HG03064 (cell line): ENCODE data around the gene TULP1.

ENCODE experiments used
- ATAC-seq: cut with Tn5 transposase; IDR thresholded peaks from one replicate; pipeline ENCODE4 v1.9.1; 2021; ENCODE audit warnings: low read depth; ENCODE audit not compliant: unreplicated experiment

Gene TULP1

DNA sequence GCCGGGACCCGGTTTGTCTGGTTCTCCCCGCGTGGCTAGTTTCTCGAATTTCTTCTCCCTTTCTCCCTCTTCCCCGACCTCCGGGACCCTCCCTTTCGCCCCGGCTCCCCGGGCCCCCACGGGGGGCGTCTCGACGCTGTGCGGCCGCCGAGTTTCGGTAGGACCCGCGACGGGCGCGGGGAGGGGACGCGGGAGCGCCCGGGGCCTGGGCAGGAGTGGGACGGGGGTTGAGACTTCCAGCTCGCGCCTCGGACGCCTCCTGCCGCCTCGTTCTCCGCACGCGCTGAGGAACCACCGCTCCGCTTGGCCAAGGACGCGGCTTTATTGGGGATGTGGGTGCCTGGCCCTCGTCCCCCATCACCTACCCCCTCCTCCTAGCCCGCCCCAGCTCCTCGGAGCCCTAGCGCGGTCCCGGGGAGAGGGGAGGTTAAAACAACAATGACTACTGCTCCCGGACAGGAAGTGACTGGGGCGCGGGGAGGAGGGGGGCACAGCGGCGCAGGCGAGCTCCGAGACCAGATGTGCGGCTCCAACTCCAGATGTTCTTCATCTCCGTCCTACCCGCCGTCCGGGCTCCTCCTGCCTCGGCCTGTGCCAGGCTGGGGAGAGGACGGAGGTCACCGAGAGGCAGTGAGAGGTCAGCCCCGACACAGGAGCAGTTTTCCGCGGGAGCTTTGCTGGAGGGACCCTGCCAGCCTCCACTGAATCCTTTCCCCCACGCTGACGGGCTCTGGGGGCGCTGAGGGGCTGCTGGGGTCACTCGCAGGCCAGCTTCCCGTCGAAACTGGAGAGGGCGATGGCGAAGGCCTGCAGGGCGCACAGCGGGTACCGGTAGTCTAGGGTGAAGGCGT lies 14.9 kb downstream of the TULP1 start:
- ATAC-seq, result no peak

DNA sequence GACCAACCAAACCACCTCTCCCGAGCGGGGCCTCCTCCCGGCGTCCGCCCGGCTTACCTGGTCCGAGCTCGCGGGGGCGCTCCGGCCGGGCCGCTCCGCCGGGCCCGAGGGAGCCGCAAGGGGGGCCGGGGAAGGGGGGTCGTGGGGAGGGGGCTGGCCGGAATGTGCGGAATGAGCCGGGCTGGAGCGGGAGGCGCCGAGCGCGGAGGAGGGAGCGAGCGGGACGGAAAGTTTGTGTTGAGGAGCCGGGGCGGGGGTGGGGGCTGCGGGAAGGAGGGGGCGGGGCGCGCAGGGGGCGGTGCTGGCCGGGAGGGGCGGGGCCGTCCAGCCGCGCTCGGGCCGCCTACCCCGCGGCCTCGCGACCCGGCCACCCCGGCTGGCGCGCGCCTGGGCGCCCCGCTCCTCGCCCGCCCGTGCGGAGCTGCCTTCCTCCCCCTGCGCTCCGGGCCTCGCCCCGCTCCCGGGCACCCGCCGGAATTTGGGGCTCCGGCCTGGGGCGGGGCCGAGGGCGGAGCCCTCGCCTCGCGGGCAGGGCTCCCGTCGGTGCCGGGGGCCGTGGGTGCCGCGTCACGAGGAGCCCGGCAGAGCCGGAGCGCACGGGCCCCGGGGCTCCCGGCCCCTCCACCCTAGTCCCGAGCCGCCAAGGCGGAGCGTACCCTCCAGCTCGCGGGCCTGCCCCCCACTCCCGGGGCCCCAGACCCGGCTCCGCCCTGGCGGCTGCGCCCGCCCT lies 15.7 kb downstream of the TULP1 start, which contains the start of gene TEAD3:
Gene TEAD3 (minus strand): TSS at position 239 of the 730 bp plus-strand sequence.
- ATAC-seq, result no peak

DNA sequence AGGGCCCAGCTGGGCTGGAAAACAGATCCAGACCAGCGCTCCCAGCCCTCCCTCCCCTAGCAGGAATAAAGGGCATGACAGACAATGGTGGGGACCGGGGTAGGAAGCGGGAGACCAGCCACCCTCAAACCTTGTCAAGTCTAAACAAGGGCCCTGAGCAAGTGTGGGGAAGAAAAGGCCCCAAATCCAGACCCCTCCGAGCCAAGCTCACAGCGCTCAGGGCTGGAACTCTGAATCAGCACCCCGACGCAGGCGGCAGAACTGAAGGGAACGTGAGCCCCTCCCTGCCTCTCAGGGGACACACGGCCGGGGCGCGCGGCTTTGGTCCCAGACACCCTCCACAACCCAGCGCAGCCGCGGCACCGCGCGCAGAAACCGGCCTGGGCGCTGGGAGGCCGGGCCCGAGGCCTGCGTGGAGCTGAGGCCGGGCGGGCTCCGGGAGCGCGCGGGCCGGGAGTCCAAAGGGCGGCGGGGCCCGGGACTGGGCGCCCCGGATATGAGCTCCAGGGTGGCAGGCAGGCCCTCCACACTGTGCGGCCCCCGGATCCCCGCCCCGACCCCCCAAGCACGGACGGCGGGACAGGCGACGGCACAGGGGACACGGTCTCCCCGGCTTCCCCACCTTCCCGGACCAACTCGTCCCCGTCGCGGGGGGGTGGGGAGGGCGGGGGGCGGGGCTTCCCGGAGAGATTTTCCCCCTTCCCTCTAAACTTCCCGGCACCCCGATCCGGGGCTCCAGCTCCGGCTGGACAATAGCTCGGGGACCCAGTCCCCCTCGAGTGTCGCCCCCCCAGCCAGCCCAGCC lies 16.5 kb downstream of the TULP1 start:
- ATAC-seq, result no peak

DNA sequence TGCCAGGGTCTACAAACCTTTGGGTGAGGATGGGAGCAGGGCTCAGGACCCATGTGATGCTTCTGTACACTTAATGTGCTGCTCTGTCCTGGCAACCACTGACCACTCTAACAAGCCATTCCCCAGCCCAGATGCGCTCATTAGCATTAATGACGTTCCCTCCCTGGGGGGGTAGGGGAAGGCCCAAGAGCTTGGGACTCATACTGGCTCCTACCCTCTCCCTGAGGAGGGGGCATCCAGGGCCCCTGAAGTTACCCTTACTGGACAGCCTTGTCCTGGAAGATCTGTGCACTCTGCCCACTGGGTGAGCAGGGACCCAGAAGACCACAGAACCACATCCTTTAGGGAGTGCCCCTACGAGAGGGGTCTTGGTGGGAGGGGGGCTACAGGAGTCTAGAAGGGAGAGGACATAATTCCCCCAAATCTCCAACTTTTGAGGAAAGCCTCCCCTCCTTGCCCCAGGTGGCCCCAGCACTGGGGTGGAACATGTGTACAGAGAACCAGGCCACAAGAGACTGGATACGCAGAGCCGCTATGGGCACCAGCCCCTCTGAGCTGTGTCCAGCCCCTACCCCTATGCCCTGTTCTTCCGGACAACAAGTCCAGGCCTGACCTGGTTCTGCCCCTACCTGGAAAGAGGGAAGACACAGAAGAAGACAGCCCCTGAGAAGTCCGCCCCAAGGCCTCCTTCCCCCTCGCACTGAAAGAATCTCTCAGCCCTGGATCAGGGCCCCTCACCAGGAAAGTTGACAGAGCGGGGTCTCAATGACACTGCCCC lies 17.2 kb downstream of the TULP1 start:
- ATAC-seq, result no peak

DNA sequence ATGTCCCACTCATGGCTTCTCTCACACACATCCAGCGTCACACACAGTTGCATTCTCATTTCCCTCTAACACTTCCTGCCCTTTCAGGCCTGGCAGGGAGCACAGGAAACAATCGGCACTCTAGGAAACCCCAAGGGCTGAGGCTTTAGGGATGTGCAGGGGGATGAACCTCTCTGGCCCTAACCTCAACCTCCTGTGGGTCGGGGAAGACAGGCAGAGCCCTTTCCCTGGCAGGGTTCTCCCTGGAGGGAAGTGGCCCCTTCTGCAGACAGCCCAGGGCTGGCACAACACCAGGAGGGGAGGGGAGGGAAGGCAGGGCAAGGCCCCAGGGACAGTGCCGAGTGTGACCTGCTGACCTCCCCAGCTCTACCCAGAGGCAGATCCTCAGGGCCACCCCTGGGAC lies 18.5 kb downstream of the TULP1 start:
- ATAC-seq, result no peak

DNA sequence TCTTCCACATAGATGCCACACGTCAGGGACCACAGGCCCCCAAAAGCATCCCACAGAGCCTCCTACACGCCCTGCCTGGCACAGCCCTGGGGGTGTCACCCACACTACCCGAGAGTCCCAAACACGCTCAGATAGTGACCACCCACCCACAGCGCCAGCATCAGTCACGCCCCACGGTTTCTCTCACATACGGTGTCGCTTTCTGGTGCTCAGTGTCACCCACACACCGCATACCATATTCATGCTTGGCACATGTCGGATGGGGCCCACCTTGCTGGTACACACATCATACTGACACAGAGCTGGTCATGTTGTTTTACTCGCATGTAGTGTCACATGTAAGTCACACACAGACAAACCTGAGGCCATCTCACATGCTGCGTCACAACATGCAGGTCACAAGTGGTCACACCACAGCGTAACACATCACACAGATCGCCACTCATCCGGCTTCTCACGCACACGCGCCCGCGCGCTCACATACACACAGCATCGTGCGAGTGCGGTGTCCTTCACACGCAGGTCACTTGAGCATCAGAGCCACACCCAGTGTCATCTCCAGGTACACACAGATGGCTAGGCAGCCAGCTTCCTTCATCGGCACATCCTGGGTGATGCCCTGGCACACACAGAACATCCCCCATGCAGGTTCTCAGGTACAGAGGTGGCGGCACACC lies 19.3 kb downstream of the TULP1 start:
- no peak for ATAC-seq

DNA sequence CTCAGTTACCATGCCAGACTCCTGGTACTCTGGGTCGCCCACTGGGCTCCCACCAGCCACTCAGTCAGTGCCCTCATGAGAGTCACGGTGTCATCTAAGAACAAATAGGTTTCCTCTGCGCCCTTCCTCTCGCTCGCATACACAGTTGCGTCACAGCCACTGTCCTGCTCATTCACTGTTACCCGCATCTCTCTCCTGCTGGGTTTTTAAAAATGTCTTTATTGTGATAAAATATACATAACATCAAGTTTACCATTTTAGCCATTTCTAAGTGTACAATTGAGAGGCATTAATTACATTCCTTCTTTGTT lies 19.8 kb downstream of the TULP1 start:
- no peak for ATAC-seq

DNA sequence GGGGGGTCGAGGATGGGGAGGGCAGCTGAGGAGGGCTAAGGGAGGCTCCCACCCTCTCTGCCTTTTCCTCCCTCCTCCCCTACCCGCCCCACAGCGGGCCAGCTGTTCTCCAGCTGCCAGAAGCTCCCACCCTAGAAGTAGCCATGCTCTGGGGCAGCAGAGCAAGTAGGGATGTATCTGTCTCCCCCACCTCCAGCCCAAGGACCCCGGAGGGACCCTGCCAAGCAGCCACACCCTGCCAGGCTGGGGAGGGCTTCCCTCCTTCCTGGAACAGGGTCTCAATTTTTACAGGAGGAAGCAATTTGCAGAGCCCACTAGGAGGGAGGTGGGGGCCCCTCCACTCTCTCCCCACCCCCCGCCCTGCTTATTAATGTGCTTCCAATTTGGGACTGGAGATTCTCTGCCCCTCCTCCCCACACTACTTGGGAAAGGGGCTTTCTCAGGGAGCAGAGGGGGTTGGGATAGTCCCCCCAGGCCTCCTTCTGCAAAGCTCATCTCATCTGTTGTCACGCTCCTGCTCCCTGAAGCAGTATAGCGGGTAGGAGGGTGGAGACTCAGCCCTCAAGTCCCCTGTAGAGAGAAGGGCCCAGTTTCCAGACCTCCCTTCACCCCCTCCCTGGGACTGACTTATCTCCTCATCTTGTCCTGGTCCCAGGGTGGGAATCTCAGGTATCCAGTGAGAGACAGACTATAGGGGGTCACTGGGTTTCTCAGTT lies 20.3 kb downstream of the TULP1 start:
- ATAC-seq, result no peak

DNA sequence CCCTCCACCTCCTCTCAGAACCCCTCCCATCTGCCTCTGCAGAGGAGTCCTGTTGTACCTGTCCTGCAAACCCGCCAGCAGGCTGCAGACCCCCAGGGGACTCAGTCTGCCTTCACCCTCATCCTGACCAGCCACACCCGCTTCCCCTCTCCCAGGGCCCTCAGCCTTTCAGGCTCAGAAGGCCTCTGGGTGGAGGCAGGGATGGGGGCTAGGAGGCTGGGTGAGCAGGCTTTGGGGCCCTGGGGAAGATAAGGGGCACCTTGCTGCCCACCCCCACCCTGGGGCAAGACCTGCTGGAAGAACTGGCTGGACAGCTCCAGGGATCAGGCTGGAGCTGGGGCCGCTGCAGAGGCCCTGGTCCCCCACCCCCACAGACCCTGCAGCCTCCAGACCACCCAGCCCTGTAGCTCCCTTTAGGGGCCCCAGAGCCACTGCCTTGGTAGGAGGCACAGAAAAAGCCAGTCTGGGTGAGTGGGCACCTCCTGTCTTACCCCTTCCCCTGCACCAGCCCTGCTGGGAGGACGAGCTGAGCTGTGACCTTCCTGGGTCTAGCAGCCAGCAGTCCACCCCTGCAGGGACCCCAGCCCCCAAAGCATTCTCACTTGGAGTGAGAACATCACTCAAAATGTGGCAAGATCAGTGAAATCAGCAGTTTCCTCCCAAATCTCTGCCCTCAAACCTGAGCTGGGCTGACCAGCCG lies 21.0 kb downstream of the TULP1 start:
- ATAC-seq, result no peak

DNA sequence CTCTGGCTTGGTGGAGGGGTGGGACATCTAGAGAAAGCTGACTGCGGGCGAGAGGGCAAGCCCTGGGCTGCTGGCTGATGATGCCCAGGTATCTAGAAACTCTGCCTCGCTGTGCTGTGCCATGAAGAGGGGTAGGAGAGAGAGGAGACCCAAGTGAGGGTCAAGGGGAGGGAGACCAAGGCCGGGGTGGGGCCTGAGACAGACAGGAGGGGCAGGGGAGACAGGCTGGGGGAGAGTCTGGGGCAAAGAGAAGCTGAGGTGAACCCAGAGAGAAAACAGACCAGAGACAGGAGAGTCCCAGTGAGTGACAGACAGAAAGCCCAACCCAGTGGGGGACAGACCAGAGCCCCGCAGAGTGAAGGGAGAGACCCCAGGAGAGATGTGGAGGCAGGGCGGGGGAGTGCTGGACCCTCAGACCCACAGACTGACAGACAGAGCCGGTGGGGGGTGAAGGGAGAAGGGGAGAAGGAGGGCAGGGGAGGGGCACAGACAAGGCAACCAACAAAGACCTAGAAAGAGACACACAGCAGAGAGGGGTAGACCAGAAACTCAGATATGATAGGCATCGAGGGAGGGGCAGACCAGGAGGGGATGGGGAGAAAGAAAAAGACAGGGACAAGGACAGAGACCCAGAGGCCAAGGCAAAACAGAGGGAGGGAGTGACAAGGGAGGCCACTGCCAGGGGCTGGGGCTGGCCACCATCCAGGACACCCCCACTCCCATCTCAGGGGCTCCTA lies 21.7 kb downstream of the TULP1 start:
- no peak for ATAC-seq

DNA sequence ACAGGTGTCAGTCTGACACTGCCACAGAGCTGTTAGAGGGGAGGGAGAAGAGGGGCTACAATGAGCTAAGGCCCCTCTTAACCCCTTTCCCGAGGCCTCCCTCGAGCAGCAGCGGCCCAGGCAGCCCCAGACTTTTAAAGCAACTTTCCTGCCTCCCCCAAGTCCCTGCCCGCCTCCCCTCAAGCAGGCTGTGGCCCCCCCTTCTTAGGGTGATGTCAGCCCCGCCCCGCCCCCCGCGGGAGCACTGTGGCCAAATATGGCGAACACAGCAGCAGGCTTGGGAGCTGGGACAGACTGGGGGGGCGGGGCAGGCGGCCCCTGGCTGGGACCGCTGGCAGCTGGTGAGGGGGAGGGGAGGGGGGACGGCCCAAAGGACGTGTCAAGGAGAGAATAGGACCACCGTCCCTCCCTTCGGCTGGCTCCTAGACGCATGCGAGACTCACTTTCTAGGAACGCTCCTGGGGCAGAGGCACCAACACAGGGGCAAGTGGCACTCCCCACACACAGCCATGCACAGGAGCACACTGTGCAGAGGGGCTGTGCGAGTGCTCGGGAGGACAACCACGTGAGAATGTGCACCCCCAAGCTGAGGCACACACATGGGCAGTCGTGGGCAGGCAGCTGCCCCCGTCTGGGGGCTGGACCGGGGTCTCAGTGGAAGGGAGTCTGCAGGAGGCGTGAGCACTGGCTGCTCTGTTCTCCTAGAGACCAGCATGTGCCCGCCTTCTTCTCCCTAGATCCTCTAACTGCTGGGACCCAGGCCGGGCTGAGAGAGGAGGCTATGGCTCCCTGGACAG lies 22.5 kb downstream of the TULP1 start:
- no peak for ATAC-seq

DNA sequence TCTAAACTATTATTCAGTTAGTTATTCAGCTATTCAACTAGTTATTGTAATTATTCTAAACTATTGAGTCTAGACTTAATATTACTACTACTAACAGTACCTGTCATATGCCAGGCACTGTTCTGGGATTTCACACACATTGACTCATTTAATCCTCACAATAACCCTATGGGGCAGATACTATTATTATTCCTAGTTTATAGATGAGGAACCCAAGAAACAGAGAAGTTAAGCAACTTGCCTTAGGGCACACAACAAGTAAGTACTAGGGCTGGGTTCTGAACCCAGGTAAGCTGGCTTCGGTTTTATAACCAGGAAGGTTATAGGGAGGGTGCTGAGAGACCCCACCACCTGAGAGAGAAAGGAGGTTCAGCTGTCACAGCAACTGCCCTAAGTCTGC lies 23.6 kb downstream of the TULP1 start:
- no peak for ATAC-seq

DNA sequence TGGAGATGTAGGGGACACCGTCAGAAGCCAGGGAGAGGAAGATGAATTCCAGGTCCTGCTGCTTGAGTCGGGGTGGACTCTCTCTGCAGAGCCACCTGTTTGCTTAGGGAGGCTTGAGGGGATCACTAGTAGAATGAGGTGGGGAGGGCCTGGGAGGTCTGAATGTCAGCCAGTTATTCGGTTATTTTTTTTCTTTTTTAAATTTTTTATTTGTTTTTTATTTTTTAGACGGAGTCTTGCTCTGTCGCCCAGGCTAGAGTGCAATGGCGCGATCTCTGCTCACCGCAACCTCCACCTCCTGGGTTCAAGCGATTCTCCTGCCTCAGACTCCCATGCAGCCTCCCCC lies 24.2 kb downstream of the TULP1 start:
- no peak for ATAC-seq

DNA sequence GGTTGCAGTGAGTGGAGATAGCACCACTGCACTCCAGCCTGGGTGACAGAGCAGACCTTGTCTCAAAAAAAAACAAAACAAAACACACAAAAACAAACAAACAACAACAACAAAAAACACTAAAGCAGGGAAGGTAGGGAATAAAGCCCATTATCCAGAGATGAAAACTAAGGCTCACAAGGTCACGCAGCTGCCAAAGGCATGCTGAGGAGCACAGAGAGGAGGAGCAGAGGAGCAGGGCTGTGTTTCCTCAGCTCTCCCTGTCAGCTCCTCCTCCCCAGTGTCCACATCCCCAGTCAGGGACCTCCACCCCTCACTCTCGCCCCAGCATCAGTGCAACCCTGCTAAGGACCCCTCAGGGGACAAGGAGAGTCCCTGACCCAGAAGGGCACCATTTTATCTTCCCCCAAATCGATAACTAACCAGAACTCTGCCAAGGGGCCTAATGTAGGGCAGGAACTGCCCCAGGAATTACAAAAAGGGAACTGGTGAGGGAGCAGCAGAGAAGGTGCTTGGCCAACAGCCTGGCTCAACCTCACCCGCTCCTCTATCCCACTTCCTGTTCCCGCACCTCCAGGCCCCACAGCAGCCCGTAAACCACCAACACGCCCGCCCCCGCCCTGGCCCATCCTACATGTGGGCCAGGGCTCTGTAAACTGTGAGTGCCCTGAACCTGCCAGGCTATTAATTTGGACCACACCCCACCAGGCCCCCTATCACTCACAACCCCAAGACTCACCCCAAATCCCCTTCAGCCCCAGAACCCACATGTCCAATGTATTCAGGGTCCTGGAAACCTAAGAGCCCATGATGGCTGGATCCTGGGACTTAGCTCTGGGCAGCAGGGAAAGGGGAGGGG lies 24.8 kb downstream of the TULP1 start:
- ATAC-seq, result no peak

DNA sequence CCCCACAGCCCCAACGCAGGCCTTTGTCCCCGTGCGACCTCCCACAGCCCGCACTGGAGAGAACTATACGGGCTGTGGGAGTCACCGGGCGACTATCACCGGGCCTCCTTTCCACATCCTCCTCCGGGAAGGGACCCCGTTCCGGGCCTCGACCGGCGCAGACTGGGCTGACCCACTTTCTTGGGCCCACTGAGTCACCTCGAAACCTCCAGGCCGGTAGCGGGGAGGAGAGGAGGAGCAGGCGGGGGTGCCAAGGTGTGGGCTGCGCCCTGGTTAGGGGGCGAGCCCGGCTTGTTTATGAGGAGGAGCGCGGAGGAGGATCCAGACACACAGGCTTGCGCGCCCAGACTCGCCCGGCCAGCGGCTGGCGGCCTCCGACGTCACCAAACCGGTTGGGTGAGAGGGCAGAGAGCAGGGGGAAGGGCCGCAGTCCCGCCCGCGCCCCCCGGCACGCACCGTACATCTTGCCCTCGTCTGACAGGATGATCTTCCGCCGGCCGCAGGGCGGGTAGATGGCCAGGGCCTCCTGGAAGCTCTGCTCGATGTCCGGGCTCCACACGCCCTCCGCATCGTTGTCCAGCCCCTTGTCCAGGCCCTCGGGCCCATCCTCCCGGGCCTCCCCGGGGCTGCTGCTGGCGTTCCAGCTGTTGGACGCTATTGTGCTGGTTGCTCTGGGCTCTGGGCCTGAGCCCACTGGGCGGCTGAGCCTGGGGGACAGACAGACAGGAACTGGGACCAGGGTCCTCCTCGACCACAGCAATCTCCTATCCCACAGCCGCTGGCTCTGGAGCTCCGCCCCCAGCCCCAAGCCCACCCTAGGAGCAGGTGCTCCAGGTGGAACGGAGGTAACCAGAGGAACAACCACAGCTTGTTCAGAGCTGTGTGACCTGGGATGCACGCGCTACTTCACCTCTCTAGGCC lies 26.4 kb downstream of the TULP1 start:
- no peak for ATAC-seq
